Lower leg skin (tissue), 4 donors: ENCODE measurements around the gene PTPN13. TPM values are rescaled to one million over a fixed set of nuclear protein-coding genes. Genes with fewer than 3 reads are reported as not detected.

Experiments
- DNase-seq, 2 donors: peaks; one replicate each; pipeline ENCODE4 v3.0.0-alpha.2; 2019; ENCODE audit warnings: low spot score in 2 of 2
- H3K4me3 ChIP-seq: fragments of 200-600 bp; sonication (generic); 2 replicates; pipeline ENCODE4 v1.5.1; 2017; ENCODE audit warnings: mild to moderate bottlenecking, low read depth; ENCODE audit not compliant: poor library complexity, severe bottlenecking
- CTCF ChIP-seq, 3 donors: fragments of 450-650 bp; IDR thresholded peaks; one replicate each; pipeline ENCODE4 v1.5.1; 2016; ENCODE audit warnings: antibody characterized with exemption in 3 of 3, mild to moderate bottlenecking in 3 of 3, moderate library complexity in 2 of 3
- POLR2A ChIP-seq, 2 donors: fragments of 450-650 bp; IDR thresholded peaks; one replicate each; pipeline ENCODE4 v1.6.1; 2016 to 2017; ENCODE audit warnings: antibody characterized with exemption in 2 of 2, mild to moderate bottlenecking in 1 of 2, moderate library complexity in 1 of 2
- WGBS, 2 donors: methylation state at CpG; one replicate each; pipeline ENCODE4 v1.1.5; 2018; 5-methylcytosine and 5-hydroxymethylcytosine counted together
- intact Hi-C: fragments of 100-400 bp; cut with DNase I; formaldehyde crosslinking; loops from one replicate; pipeline ENCODE4 v1.15.0; 2023; ENCODE audit warnings: low total_unique reads
- total RNA-seq, 4 donors: library from RNA; depleted of rRNA; stranded (reverse); fragments of >200 nt; gene quantifications; one replicate each; pipeline ENCODE4 v1.1.0, GENCODE V29; 2016

Gene PTPN13
- total RNA-seq, 4 donors from 2014 or later, result 98.7 to 135 (median 113) TPM

- 29 to 33% methylated on average over 4 of the region's 4 CpGs for WGBS, 2 donors
- TF ChIP-seq POLR2A (IDR thresholded peaks at IDR 0.05), result no peak
- TF ChIP-seq CTCF (IDR thresholded peaks at IDR 0.05), result no peak
These were observed 7.9 kb upstream of the PTPN13 start for GRCh38 chr4:86586160-86586572.

GRCh38 chr4:86586626-86587380 lies 7.3 kb upstream of the PTPN13 start:
- intact Hi-C loops, result no loop called here
- WGBS, 2 donors, result 34 to 35% methylated on average over 7 of the region's 7 CpGs
- H3K4me3 ChIP-seq, result no peak overlapping the region
- TF ChIP-seq POLR2A (IDR thresholded peaks at IDR 0.05) (no peak), CTCF (IDR thresholded peaks at IDR 0.05) (no peak)
- no peak for DNase-seq

More at GRCh38 chr4:86586160-86586572, 7.9 kb upstream of the PTPN13 start:
- no peak overlapping the region for H3K4me3 ChIP-seq
- intact Hi-C loops, result no loop called here
- peak in 1 of 2 donors; percentile 36 for DNase-seq

- intact Hi-C loops, result no loop called here
- 51 to 60% methylated on average over 3 of the region's 3 CpGs for WGBS, 2 donors
- TF ChIP-seq CTCF (IDR thresholded peaks at IDR 0.05) (no peak), POLR2A (IDR thresholded peaks at IDR 0.05) (no peak)
- no peak for DNase-seq
- H3K4me3 ChIP-seq, result no peak overlapping the region
These were observed 6.6 kb upstream of the PTPN13 start for GRCh38 chr4:86587381-86588140.

- no peak overlapping the region for H3K4me3 ChIP-seq
- TF ChIP-seq CTCF (IDR thresholded peaks at IDR 0.05), result no peak
- TF ChIP-seq POLR2A (IDR thresholded peaks at IDR 0.05), result no peak
- intact Hi-C loops, result loop anchor here (10.0 kb wide), 1 partner anchor 312 kb away; no protein-coding TSS in a partner anchor
- DNase-seq, result no peak
- 47 to 50% methylated on average over 3 of the region's 3 CpGs for WGBS, 2 donors
These were observed 1.4 kb upstream of the PTPN13 start for GRCh38 chr4:86592553-86593249.

GRCh38 chr4:86594559-86595425 lies 677 bp downstream of the PTPN13 start:
- 0 to 1% methylated on average over 20 to 30 of the region's 47 CpGs for WGBS, 2 donors
- H3K4me3 ChIP-seq, result peak overlapping the region; percentile 80
- peak; percentile 55 to 87 for DNase-seq
- TF ChIP-seq CTCF (IDR thresholded peaks at IDR 0.05) (no peak), POLR2A (IDR thresholded peaks at IDR 0.05) (no peak)
- intact Hi-C loops, result loop anchor here (10.0 kb wide), 1 partner anchor 310 kb away; no protein-coding TSS in a partner anchor
